ENCODE measurements around the gene HEBP2.

The HEBP2 gene

GRCh38 chr6:138451043-138451442, 47.0 kb downstream of the HEBP2 start:
- in situ Hi-C loops (cut with HindIII; ENCODE audit: low sequenced_read_pairs): no loop called here

- in situ Hi-C loops (cut with HindIII; ENCODE audit: low sequenced_read_pairs): no loop called here
Measured at GRCh38 chr6:138454981-138455706, 51.1 kb downstream of the HEBP2 start.

- in situ Hi-C loops (cut with HindIII; ENCODE audit: low sequenced_read_pairs): no loop called here
Measured at GRCh38 chr6:138455746-138456400, 51.9 kb downstream of the HEBP2 start.

DNA sequence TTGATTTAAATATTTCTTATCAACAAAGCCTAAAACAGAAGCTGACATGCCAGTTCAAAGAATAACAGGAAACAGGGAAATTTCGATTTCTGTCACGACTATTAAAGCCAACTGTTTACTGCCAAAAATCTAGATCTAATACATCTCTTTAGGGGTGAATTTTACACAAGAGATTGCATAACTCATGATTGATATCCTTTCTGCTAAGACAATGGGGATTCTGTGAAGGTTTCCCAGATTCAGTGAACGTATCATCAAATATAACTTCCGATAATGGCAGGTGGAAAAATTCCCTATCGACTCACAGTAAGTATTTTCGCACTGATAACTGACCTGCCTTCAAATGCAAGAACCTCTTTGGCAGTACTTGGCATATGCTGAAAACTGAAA, 52.4 kb downstream of the HEBP2 start:
- in situ Hi-C loops (cut with HindIII; ENCODE audit: low sequenced_read_pairs): no loop called here

DNA sequence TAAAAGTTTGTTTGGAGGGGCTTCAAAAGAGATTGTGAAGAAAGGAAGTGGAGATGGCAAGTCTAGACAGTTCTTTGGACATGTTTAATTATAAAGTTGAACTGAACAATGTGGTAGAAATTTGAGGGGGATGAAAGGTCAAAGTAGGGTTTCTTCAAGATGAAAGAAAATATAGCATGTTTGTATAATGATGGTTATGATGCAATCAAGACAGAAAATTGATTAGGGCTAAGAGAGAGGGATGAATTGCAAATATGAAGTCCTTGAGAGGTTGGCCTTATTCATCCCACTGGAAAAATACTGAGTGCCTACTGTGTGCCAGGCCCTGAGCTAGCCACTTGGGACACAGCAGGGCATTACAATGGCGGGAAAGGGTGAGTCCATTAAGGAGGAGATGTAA, 57.6 kb downstream of the HEBP2 start:
- in situ Hi-C loops (cut with HindIII; ENCODE audit: low sequenced_read_pairs): no loop called here

DNA sequence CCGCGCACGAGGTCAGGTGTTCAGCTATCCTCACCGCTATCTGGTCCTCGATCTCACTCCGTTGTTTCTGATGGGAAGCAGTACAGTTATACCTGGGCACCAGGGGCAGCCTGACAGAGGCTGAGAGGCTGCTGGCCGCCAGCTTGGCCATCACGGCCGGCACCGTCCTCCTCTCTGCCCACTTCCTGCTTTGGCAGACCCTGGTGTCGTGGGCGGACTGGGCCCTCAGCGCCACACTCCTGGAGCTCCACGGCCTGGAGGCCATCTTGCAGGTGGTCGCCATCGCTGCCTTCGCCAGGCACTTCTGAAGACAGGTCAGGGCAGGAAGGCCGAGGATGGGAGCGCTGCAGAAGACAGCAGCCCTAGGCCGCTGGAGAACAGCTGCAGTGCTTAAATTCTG, 60.1 kb downstream of the HEBP2 start:
- in situ Hi-C loops (cut with HindIII; ENCODE audit: low sequenced_read_pairs): no loop called here

DNA sequence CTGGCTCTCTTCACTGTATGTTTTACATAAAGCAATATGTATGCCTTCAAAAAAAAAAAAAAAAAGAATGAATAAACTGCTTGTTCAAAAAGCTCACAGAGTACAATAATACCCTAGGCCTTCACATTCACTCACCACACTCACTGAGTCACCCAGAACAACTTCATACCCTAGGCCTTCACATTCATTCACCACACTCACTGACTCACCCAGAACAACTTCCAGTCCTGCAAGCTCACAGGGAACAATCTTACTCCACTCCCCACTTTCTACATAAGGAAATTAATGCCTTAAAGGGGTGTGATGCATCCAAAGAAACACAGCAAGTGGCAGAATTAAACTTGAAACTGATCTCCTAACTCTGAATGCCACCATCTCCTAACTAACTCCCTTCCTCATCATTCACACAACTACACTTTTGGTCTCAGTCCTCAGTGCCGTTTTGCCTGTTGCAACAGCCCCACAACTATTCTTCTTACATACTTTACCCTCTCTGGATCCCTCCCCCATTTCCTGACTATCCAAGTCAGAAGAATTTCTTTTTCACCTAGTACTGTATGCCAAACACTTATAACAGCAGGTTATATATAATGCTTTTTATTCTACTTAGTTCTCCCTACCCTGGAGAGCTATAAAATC, 61.1 kb downstream of the HEBP2 start:
- in situ Hi-C loops (cut with HindIII; ENCODE audit: low sequenced_read_pairs): no loop called here

GRCh38 chr6:138467901-138468300, 63.9 kb downstream of the HEBP2 start:
- in situ Hi-C loops (cut with HindIII; ENCODE audit: low sequenced_read_pairs): no loop called here

DNA sequence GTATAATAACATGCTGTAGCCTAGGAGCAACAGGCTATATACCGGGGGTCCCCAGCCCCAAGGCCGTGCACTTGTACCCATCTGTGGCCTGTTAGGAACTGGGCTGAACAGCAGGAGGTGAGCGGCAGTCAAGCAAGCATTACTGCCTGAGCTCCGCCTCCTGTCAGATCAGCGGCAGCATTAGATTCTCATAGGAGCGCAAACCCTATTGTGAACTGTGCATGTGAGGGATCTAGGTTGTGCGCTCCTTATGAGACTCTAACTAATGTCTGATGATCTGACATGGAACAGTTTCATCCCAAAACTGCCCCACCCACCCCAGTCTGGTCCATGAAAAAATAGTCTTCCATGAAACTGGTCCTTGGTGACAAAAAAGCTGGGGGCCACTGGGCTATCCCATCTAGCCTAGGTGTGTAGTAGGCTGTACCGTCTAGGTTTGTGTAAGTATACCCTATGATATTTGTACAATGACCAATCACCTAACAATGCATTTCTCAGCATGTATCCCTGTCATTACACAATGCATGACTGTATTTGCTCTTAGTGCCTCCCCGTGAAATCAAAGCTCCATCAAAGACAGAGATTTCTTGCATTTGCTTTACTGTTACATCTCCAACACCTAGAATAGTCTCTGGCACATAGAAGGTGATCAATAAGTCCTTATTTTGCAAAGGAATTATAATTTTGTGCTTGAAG, 64.4 kb downstream of the HEBP2 start:
- in situ Hi-C loops (cut with HindIII; ENCODE audit: low sequenced_read_pairs): no loop called here
